ENCODE measurements around the gene PLBD2.

DNA sequence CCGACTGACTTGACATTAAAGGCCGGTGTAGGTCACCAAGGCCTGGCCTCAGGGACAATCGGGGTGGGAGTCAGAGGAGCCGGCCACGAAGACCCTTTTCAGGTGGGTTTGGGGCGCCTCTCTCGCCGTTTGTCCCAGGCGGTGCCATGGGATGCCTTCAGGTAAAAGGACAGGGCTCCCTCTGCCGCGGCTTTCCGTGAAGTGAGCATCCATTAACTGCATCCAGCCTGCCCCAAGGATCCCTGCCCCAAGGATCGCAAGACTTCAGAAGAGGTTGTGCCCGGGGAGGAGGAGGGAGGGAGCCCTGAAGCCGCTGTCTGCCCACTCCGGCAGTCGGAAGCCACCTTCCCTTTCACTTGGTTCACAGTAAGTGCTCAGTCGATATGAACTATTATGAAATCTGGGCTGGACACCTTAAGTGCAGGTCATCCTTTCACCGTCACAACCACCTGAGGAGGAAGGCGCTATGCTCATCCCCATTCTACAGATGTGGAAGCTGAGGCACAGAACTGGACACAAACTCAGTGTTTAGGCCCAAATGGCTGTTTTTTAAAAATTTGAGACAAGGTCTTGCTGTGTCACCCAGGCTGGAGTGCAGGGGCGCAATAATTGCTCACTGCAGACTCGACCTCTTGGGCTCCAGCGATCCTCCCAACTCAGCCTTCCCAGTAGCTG is 44.3 kb downstream of the PLBD2 start:
- TF ChIP-seq, protein P1, sequence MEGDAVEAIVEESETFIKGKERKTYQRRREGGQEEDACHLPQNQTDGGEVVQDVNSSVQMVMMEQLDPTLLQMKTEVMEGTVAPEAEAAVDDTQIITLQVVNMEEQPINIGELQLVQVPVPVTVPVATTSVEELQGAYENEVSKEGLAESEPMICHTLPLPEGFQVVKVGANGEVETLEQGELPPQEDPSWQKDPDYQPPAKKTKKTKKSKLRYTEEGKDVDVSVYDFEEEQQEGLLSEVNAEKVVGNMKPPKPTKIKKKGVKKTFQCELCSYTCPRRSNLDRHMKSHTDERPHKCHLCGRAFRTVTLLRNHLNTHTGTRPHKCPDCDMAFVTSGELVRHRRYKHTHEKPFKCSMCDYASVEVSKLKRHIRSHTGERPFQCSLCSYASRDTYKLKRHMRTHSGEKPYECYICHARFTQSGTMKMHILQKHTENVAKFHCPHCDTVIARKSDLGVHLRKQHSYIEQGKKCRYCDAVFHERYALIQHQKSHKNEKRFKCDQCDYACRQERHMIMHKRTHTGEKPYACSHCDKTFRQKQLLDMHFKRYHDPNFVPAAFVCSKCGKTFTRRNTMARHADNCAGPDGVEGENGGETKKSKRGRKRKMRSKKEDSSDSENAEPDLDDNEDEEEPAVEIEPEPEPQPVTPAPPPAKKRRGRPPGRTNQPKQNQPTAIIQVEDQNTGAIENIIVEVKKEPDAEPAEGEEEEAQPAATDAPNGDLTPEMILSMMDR (IDR thresholded peaks at IDR 0.05) = no peak
- no peak for TF ChIP-seq POLR2A (IDR thresholded peaks at IDR 0.05)

Data from body of pancreas (tissue), 4 donors.